K562 (cell line): Measurements from ENCODE around the gene GOLIM4. TPM values are rescaled to one million over a fixed set of nuclear protein-coding genes. Genes with fewer than 3 reads are reported as not detected.

Source experiments
- ATAC-seq: fragments of 200-7000 bp; cut with Tn5 transposase; 3 replicates; pipeline ENCODE4 v1.9.1; 2020; ENCODE audit warnings: moderate library complexity
- BruUV-seq: library from RNA; stranded (reverse); fragments of 400-500 nt; replicated peaks from 2 replicates; lab custom pipeline; 2021; lab: Mats Ljungman, UMichigan
- CTCF ChIA-PET: fragments of 300-600 bp; formaldehyde crosslinking; extraction: SDS; loops from one replicate; lab custom pipeline; 2021; ENCODE audit warnings: low intra/inter-chr PET ratio; lab: Yijun Ruan, JAX
- POLR2A ChIA-PET: fragments of 300-600, 350-650 bp; sonication (Branson Sonifier 250); formaldehyde crosslinking; extraction: SDS; loops from one replicate; lab custom pipeline; 2021; ENCODE audit warnings: antibody characterized with exemption, inconsistent platforms; lab: Yijun Ruan, JAX
- DNase-seq, 4 experiments: peaks; one replicate each; pipeline versions ENCODE4 v3.0.0 to v3.0.0-alpha.2; 2011 to 2018; ENCODE audit warnings: low spot score in 3 of 4, mixed read lengths in 3 of 4; ENCODE audit errors: extremely low read depth in 1 of 4
- FAIRE-seq: peaks from 2 replicates; lab custom pipeline; 2011; peaks lifted over from hg19 to GRCh38; lab: Jason Lieb, UNC
- H2AFZ ChIP-seq: 2 replicates; pipeline ENCODE4 v1.6.0; 2011; ENCODE audit warnings: low read depth, low read length, control low read depth, inconsistent platforms
- H3K27ac ChIP-seq: fragments of 200-600 bp; 3 replicates; pipeline ENCODE4 v1.8.0; 2011; ENCODE audit warnings: low read depth, mild to moderate bottlenecking, control low read depth, inconsistent platforms, low read length, moderate library complexity, mixed read lengths; ENCODE audit errors: extremely low read depth
- H3K27me3 ChIP-seq, 2 experiments: fragments of 300-600 bp in 1 of 2; 2 replicates in 1 of 2; 3 replicates in 1 of 2; pipeline versions ENCODE4 v1.6.0 to v1.8.0; 2011; ENCODE audit warnings: inconsistent platforms in 2 of 2, low read length in 2 of 2, mild to moderate bottlenecking in 1 of 2, mixed read lengths in 1 of 2, moderate library complexity in 1 of 2; ENCODE audit not compliant: control insufficient read depth in 2 of 2, insufficient read depth in 2 of 2
- H3K36me3 ChIP-seq: fragments of 300-600 bp; 3 replicates; pipeline ENCODE4 v1.8.0; 2011; ENCODE audit warnings: mild to moderate bottlenecking, low read length, inconsistent platforms; ENCODE audit not compliant: control insufficient read depth, insufficient read depth
- H3K4me1 ChIP-seq, 2 experiments: fragments of 200-600 bp in 1 of 2; replicated peaks in 1 of 2; 2 replicates in 1 of 2; 3 replicates in 1 of 2; pipeline versions ENCODE4 v1.5.1 to v1.8.0; 2011; ENCODE audit warnings: inconsistent platforms in 2 of 2, low read length in 2 of 2, mild to moderate bottlenecking in 1 of 2, mixed read lengths in 1 of 2, moderate library complexity in 1 of 2; ENCODE audit not compliant: control insufficient read depth in 2 of 2, insufficient read depth in 2 of 2
- H3K4me2 ChIP-seq: 2 replicates; pipeline ENCODE4 v1.6.1; 2011; ENCODE audit warnings: low read length, control low read depth, inconsistent platforms, mixed read lengths; ENCODE audit not compliant: insufficient read depth
- H3K4me3 ChIP-seq: fragments of 200-600 bp; sonication (generic), shearing (Covaris generic); 2 replicates; pipeline ENCODE4 v1.5.1; 2016; ENCODE audit warnings: control low read depth, inconsistent platforms
- H3K79me2 ChIP-seq: fragments of 200-600 bp; 3 replicates; pipeline ENCODE4 v1.8.0; 2011; ENCODE audit warnings: low read length, inconsistent platforms; ENCODE audit not compliant: control insufficient read depth, insufficient read depth
- H3K9ac ChIP-seq, 2 experiments: 2 replicates each; pipeline versions ENCODE4 v1.6.0 to v1.6.1; 2011; ENCODE audit warnings: low read depth in 2 of 2, low read length in 2 of 2, control low read depth in 1 of 2, inconsistent platforms in 1 of 2, mild to moderate bottlenecking in 1 of 2, mixed read lengths in 1 of 2; ENCODE audit not compliant: insufficient read depth in 1 of 2
- H3K9me1 ChIP-seq: one replicate; pipeline ENCODE4 v1.6.0; 2011; ENCODE audit warnings: inconsistent platforms, mild to moderate bottlenecking, low read length, moderate library complexity; ENCODE audit not compliant: control insufficient read depth, insufficient read depth
- H3K9me3 ChIP-seq: replicated peaks from 2 replicates; pipeline ENCODE4 v1.5.1; 2011; ENCODE audit warnings: low read depth, low read length, inconsistent platforms; ENCODE audit not compliant: control insufficient read depth, insufficient read depth
- H4K20me1 ChIP-seq: replicated peaks from 2 replicates; pipeline ENCODE4 v1.6.1; 2011; ENCODE audit warnings: low read length, inconsistent platforms, mixed read lengths; ENCODE audit not compliant: control insufficient read depth, insufficient read depth
- SRSF1 ChIP-seq: fragments of 200-400 bp; formaldehyde crosslinking; IDR thresholded peaks from 2 replicates; pipeline ENCODE4 v1.6.1; 2017; ENCODE audit warnings: mild to moderate bottlenecking, low read depth, low read length, moderate library complexity
- SUPT5H ChIP-seq: fragments of 450-650 bp; IDR thresholded peaks from 2 replicates; pipeline ENCODE4 v1.6.1; 2016
- TCFL5 ChIP-seq: fragments of 250-450 bp; sonication (Bioruptor Pico); conservative IDR thresholded peaks from 2 replicates; pipeline ENCODE4 v1.6.1; 2021; ENCODE audit warnings: mild to moderate bottlenecking, moderate library complexity, matching md5 sums
- ZNF253 ChIP-seq: fragments of 250-450 bp; sonication (Bioruptor Pico); conservative IDR thresholded peaks from 2 replicates; pipeline ENCODE4 v1.6.1; 2021; ENCODE audit warnings: mild to moderate bottlenecking
- ZNF316 ChIP-seq: fragments of 450-650 bp; IDR thresholded peaks from 2 replicates; pipeline ENCODE4 v1.6.1; 2016
- WGBS: fragments of 100-300 bp; shearing (Covaris generic); methylation state at CpG from one replicate; pipeline ENCODE4 v1.1.6; 2016; ENCODE audit warnings: low coverage, mixed read lengths; ENCODE audit not compliant: insufficient coverage; ENCODE audit errors: missing lambda C conversion rate; 5-methylcytosine and 5-hydroxymethylcytosine counted together
- in situ Hi-C: fragments of 300-500 bp; cut with MboI; formaldehyde crosslinking; loops from 4 replicates; pipeline ENCODE4 v1.15.0; 2018; ENCODE audit warnings: inconsistent platforms, mixed read lengths
- intact Hi-C: fragments of 100-400 bp; cut with micrococcal nuclease; formaldehyde crosslinking; loops from 2 replicates; pipeline ENCODE4 v1.14.2; 2022
- polyA plus RNA-seq, 8 experiments: library from polyadenylated mRNA; depleted of rRNA in 4 of 8; stranded (reverse) in 5 of 8; unstranded in 3 of 8; fragments of >200 nt; fragmentation: Nextera tagmentation in 2 of 8; fragmentation: Illumina TruSeq in 1 of 8; extraction: Ambion mirVana in 2 of 8; extraction: Trizol in 1 of 8; gene quantifications; 2 replicates each; pipeline versions ENCODE4 v1.2.1 to v1.2.3, GENCODE V29; 2011 to 2014; ENCODE audit warnings: inconsistent platforms in 1 of 8, missing spikeins in 1 of 8
- total RNA-seq, 7 experiments: library from RNA; depleted of rRNA in 6 of 7; stranded (reverse); fragments of >200 nt in 6 of 7; fragmentation: Illumina TruSeq in 2 of 7; extraction: Trizol in 2 of 7; gene quantifications; 2 replicates each; pipeline versions ENCODE4 v1.2.1 to v1.2.3, GENCODE V29; 2011 to 2021; ENCODE audit warnings: low replicate concordance in 1 of 7
- TF ChIP-seq, protein P1 (sequence below), 2 experiments: fragments of 450-650 bp; formaldehyde crosslinking in 1 of 2; IDR thresholded peaks; 2 replicates each; pipeline versions ENCODE4 v1.4.0 to v1.6.1; 2014 to 2020; ENCODE audit warnings: mild to moderate bottlenecking in 2 of 2, borderline replicate concordance in 1 of 2, low read depth in 1 of 2
- TF ChIP-seq, protein P2 (sequence below): fragments of 200-800 bp; sonication (Bioruptor generic); IDR thresholded peaks from 2 replicates; pipeline ENCODE4 v1.6.1; 2017; ENCODE audit warnings: missing genetic modification characterization, missing compliant biosample characterization

GOLIM4 gene
- total and polyA plus RNA-seq, 9 of the 15 experiments (the other 6 are each of a cell fraction or from before 2014, with no cell fraction given): 9.3 to 39.4 (median 31.0) TPM

DNA sequence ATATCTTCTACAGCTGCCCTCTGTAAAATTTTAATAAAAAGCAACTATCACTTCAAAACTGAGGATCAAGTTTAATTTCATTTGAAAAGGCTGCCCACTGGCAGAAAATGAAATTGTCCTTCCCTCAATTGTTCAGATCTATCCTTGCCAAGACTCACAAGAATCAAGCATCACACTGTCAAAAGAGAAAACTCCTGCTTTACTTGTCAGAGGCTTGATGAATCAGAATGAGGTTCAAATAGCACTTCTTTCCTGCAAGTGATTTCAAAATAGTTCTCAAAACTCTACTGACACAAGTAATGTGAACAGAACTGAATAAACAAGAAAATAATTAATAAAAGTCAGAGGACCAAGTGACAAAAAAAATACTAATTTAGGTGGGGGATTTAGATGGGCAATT, 70.6 kb downstream of the GOLIM4 start:
- in situ Hi-C loops: no loop called here
- H2AFZ ChIP-seq: no peak overlapping the region
- H3K27ac ChIP-seq: no peak overlapping the region
- no peaks in the 10 kb centered on the region for H3K4me1 ChIP-seq
- no peaks in the 10 kb centered on the region for H3K27me3 ChIP-seq
- H3K36me3 ChIP-seq: peaks cover 93% of the 10 kb centered on the region
- FAIRE-seq (no peak), DNase-seq (no peak), ATAC-seq (no peak)
- no peaks in the 10 kb centered on the region for H3K9me1 ChIP-seq
- intact Hi-C loops: no loop called here
- ChIA-PET POLR2A (no interaction called here), CTCF (no interaction called here)
- H3K9me3 ChIP-seq: no peaks in the 10 kb centered on the region
- no peak overlapping the region for H3K4me3 ChIP-seq
- BruUV-seq: no TSS peak
- no peak for TF ChIP-seq SUPT5H
- H4K20me1 ChIP-seq: no peaks in the 10 kb centered on the region
- H3K9ac ChIP-seq: no peak overlapping the region
- no peak overlapping the region for H3K4me2 ChIP-seq
- no peaks in the 10 kb centered on the region for H3K79me2 ChIP-seq

DNA sequence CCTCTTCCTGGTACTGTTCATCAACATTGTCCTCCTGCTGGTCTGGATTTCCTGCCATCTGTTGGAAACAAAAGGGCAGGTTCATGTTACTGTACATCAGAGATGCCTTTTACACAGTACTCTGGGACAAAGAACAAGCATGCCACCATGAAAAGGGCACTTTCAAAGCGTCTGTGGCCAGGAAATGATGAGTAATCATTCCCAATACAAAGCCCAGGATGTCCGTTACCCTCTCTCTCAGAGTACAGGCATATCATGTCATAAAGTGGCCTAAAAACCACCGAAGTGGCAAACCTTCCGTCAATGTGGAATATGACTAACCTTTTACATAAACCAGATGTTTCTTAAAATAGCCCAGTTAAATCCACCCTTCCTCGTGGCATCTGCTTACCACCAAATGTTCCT, 71.2 kb downstream of the GOLIM4 start:
- no peaks in the 10 kb centered on the region for H3K9me1 ChIP-seq
- H2AFZ ChIP-seq: no peak overlapping the region
- H3K36me3 ChIP-seq: peaks cover 93% of the 10 kb centered on the region
- ATAC-seq (no peak), FAIRE-seq (no peak), DNase-seq (no peak)
- no peaks in the 10 kb centered on the region for H3K27me3 ChIP-seq
- TF ChIP-seq SRSF1: no peak
- TF ChIP-seq, protein P1, sequence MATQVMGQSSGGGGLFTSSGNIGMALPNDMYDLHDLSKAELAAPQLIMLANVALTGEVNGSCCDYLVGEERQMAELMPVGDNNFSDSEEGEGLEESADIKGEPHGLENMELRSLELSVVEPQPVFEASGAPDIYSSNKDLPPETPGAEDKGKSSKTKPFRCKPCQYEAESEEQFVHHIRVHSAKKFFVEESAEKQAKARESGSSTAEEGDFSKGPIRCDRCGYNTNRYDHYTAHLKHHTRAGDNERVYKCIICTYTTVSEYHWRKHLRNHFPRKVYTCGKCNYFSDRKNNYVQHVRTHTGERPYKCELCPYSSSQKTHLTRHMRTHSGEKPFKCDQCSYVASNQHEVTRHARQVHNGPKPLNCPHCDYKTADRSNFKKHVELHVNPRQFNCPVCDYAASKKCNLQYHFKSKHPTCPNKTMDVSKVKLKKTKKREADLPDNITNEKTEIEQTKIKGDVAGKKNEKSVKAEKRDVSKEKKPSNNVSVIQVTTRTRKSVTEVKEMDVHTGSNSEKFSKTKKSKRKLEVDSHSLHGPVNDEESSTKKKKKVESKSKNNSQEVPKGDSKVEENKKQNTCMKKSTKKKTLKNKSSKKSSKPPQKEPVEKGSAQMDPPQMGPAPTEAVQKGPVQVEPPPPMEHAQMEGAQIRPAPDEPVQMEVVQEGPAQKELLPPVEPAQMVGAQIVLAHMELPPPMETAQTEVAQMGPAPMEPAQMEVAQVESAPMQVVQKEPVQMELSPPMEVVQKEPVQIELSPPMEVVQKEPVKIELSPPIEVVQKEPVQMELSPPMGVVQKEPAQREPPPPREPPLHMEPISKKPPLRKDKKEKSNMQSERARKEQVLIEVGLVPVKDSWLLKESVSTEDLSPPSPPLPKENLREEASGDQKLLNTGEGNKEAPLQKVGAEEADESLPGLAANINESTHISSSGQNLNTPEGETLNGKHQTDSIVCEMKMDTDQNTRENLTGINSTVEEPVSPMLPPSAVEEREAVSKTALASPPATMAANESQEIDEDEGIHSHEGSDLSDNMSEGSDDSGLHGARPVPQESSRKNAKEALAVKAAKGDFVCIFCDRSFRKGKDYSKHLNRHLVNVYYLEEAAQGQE (IDR thresholded peaks at IDR 0.05; ENCODE audit: borderline replicate concordance): no peak
- TF ChIP-seq, protein P1 (CRISPR knock-in tag; IDR thresholded peaks at IDR 0.05; ENCODE audit: low read depth): no peak
- TF ChIP-seq ZNF253: no peak
- TF ChIP-seq, protein P2, sequence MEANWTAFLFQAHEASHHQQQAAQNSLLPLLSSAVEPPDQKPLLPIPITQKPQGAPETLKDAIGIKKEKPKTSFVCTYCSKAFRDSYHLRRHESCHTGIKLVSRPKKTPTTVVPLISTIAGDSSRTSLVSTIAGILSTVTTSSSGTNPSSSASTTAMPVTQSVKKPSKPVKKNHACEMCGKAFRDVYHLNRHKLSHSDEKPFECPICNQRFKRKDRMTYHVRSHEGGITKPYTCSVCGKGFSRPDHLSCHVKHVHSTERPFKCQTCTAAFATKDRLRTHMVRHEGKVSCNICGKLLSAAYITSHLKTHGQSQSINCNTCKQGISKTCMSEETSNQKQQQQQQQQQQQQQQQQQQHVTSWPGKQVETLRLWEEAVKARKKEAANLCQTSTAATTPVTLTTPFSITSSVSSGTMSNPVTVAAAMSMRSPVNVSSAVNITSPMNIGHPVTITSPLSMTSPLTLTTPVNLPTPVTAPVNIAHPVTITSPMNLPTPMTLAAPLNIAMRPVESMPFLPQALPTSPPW (CRISPR knock-in tag): no peak
- TF ChIP-seq ZNF316: peak; percentile 9; the same call in 1 of the 2 replicates
- TF ChIP-seq TCFL5: no peak
- in situ Hi-C loops (no loop called here), intact Hi-C loops (no loop called here)
- 82% methylated on average over 5 of the region's 5 CpGs for WGBS
- POLR2A ChIA-PET: no interaction called here
- no peaks in the 10 kb centered on the region for H4K20me1 ChIP-seq
- no peak overlapping the region for H3K9ac ChIP-seq
- H3K9me3 ChIP-seq: no peaks in the 10 kb centered on the region
- BruUV-seq: no TSS peak
- no peak overlapping the region for H3K4me2 ChIP-seq
- CTCF ChIA-PET: no interaction called here
- H3K27ac ChIP-seq: no peak overlapping the region
- H3K4me3 ChIP-seq: no peak overlapping the region
- H3K79me2 ChIP-seq: no peaks in the 10 kb centered on the region
- H3K4me1 ChIP-seq: no peaks in the 10 kb centered on the region
